ENCODE data around the gene ALDH1B1.

ALDH1B1 gene

DNA sequence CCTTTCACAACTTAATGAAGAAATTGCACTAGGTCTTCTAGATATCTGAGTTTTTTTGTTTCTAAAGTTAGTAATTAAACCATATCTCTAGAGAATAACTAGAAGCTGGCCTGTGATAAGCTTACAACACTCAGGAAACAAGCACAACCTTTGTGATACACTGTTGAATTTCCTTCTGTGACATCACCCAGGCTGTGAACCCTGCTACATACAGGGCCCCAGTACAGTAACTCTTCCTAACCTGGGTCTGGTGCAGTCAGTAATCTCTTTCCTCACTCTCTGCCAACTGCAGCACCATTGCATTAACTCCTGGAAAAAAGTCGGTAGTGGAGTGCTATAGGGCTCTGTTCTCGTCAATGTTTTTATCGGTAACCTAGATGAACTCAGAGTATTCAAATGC lies 42.4 kb downstream of the ALDH1B1 start:
- TF ChIP-seq POLR2A (IDR thresholded peaks at IDR 0.05; ENCODE audit: low read depth, low read length): no peak
- no peak for FAIRE-seq
- DNase-seq (ENCODE audit: insufficient read length, low spot score): no peak

DNA sequence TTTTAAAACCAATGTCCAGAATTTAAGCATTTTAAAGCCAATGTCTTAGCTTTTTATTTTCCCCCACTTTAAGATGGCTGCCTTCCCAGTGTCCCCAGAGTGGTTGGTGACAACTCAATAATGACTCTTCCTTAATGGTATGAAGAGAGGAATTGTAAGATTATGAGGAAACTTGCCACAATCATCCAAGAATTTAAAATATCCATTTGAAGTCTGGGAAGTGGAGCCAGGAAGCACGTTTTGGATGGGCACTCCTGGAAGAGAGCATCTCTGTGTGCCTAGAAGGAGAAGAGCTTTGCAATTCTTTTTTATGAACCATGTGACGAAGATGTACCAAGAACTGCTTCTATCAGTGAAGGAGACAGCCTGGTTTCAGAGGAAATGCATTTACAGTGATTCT lies 43.0 kb downstream of the ALDH1B1 start:
- TF ChIP-seq POLR2AphosphoS5 (IDR thresholded peaks at IDR 0.05; ENCODE audit: low read depth, low read length) (no peak), PAX5 (IDR thresholded peaks at IDR 0.05; ENCODE audit: insufficient read depth, low read length, severe bottlenecking) (no peak)
- no peak for DNase-seq (ENCODE audit: insufficient read length, low spot score)
- no peak for FAIRE-seq

DNA sequence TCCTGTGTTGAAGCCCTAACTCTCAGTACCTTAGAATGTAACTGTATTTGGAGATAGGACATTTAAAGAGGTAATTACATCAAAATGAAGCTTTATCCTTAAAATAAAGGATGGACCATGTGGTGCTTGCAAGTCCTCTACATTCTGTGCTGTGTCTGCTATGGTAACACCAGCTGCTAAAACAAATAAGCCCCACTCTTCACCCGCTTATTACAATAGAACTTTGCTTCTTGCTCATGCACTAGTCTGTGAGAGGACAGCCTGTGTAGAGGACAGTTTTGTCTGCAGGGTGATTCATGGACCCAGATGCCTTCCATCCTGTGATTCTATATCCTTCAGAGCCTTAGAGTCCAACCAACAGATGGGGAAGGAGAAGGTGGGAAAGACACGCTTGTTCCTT lies 44.2 kb downstream of the ALDH1B1 start:
- TF ChIP-seq POU2F2 (IDR thresholded peaks at IDR 0.05; ENCODE audit: low read depth, low read length) (no peak), POLR2A (IDR thresholded peaks at IDR 0.05; ENCODE audit: low read depth, low read length) (no peak), POLR2AphosphoS5 (IDR thresholded peaks at IDR 0.05; ENCODE audit: low read depth, low read length) (no peak), PAX5 (IDR thresholded peaks at IDR 0.05; ENCODE audit: insufficient read depth, low read length, severe bottlenecking) (no peak), SPI1 (IDR thresholded peaks at IDR 0.05; ENCODE audit: low read depth, low read length) (no peak), TAF1 (IDR thresholded peaks at IDR 0.05; ENCODE audit: low read depth, low read length) (no peak)
- DNase-seq (ENCODE audit: insufficient read length, low spot score) (no peak), FAIRE-seq (no peak)

DNA sequence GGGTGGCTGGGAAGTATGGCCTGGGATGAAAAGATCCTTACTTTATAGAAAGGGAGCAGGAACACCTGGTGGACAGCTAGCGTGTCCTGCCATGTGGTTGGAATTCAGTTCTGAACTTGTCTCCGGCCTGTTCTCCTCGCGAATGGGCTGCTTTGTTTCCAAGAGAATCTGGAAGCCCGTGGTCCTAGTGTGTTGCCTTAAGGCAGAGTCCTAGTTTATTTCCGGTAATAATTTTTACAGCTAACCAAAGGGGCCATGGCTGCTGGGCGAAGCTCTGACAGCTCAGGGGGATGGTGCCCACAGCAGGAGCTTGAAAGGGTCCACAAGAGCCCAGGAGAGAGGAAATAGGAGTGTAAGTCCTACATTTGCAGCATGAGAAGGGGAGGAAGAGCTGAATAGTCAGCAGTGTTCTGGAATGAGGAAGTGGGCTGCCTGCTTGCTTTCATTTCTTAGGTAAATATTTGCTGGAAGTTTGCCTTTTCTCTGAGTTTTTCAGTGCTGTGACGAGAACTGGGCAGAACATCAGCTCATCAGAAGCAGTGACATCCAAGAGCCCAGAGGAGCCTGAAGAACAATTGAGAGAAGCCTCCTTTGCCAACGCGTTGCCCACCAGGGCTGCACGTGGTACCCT lies 44.8 kb downstream of the ALDH1B1 start:
- no peak for FAIRE-seq
- TF ChIP-seq POLR2A (IDR thresholded peaks at IDR 0.05; ENCODE audit: low read depth, low read length): no peak
- peak; percentile 81 for TF ChIP-seq SPI1 (IDR thresholded peaks at IDR 0.05; ENCODE audit: low read depth, low read length)

DNA sequence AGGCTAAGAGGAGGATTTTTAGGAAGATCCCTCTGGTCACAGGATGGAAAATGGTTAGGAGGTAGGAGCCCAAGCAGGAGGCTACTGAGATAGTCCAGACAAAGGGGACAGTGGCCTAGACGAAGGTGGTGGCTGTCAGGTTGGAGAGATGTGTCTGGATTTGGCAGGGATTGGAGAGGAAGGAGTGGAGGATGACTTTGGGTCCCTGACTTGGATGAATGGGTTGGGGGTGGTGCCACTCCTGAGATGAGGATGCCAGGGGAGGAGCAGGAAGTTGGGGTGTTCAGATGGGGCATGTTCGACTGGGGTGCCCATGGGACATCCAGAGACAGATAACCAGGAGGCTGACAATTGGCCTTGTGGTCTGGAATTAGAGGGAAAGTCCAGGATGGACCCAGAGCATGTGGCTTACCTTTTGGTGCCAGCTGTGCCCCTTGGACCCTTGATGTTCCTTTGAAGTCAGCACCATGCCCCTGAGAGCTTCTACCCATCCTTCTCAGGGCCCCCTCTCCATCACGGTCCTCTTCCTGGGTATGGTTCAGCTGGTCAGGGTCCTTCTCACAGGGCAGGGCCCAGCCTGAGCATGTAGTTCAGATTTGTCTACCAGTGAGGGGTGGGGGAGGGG lies 46.9 kb downstream of the ALDH1B1 start:
- FAIRE-seq: no peak
- DNase-seq (ENCODE audit: insufficient read length, low spot score): no peak

More for the DNA sequence above, 44.8 kb downstream of the ALDH1B1 start:
- no peak for DNase-seq (ENCODE audit: insufficient read length, low spot score)

GRCh38 chr9:38439916-38440301 lies 47.4 kb downstream of the ALDH1B1 start:
- no peak for FAIRE-seq
- DNase-seq (ENCODE audit: insufficient read length, low spot score): no peak

More for the DNA sequence above, 46.9 kb downstream of the ALDH1B1 start:
- TF ChIP-seq SPI1 (IDR thresholded peaks at IDR 0.05; ENCODE audit: low read depth, low read length) (no peak), PAX5 (IDR thresholded peaks at IDR 0.05; ENCODE audit: insufficient read depth, low read length, severe bottlenecking) (no peak), POLR2A (IDR thresholded peaks at IDR 0.05; ENCODE audit: low read depth, low read length) (no peak), POLR2AphosphoS5 (IDR thresholded peaks at IDR 0.05; ENCODE audit: low read depth, low read length) (no peak), TAF1 (IDR thresholded peaks at IDR 0.05; ENCODE audit: low read depth, low read length) (no peak), POU2F2 (IDR thresholded peaks at IDR 0.05; ENCODE audit: low read depth, low read length) (no peak)

GRCh38 chr9:38440516-38440915 lies 48.0 kb downstream of the ALDH1B1 start:
- FAIRE-seq: no peak
- TF ChIP-seq SPI1 (IDR thresholded peaks at IDR 0.05; ENCODE audit: low read depth, low read length) (no peak), POLR2AphosphoS5 (IDR thresholded peaks at IDR 0.05; ENCODE audit: low read depth, low read length) (no peak), POU2F2 (IDR thresholded peaks at IDR 0.05; ENCODE audit: low read depth, low read length) (no peak), POLR2A (IDR thresholded peaks at IDR 0.05; ENCODE audit: low read depth, low read length) (no peak), TAF1 (IDR thresholded peaks at IDR 0.05; ENCODE audit: low read depth, low read length) (no peak), PAX5 (IDR thresholded peaks at IDR 0.05; ENCODE audit: insufficient read depth, low read length, severe bottlenecking) (no peak)
- DNase-seq (ENCODE audit: insufficient read length, low spot score): no peak

More at GRCh38 chr9:38439916-38440301, 47.4 kb downstream of the ALDH1B1 start:
- TF ChIP-seq POU2F2 (IDR thresholded peaks at IDR 0.05; ENCODE audit: low read depth, low read length): no peak
- TF ChIP-seq POLR2A (IDR thresholded peaks at IDR 0.05; ENCODE audit: low read depth, low read length): no peak
- no peak for TF ChIP-seq POLR2AphosphoS5 (IDR thresholded peaks at IDR 0.05; ENCODE audit: low read depth, low read length)
- no peak for TF ChIP-seq SPI1 (IDR thresholded peaks at IDR 0.05; ENCODE audit: low read depth, low read length)
- TF ChIP-seq PAX5 (IDR thresholded peaks at IDR 0.05; ENCODE audit: insufficient read depth, low read length, severe bottlenecking): no peak
- TF ChIP-seq TAF1 (IDR thresholded peaks at IDR 0.05; ENCODE audit: low read depth, low read length): no peak

DNA sequence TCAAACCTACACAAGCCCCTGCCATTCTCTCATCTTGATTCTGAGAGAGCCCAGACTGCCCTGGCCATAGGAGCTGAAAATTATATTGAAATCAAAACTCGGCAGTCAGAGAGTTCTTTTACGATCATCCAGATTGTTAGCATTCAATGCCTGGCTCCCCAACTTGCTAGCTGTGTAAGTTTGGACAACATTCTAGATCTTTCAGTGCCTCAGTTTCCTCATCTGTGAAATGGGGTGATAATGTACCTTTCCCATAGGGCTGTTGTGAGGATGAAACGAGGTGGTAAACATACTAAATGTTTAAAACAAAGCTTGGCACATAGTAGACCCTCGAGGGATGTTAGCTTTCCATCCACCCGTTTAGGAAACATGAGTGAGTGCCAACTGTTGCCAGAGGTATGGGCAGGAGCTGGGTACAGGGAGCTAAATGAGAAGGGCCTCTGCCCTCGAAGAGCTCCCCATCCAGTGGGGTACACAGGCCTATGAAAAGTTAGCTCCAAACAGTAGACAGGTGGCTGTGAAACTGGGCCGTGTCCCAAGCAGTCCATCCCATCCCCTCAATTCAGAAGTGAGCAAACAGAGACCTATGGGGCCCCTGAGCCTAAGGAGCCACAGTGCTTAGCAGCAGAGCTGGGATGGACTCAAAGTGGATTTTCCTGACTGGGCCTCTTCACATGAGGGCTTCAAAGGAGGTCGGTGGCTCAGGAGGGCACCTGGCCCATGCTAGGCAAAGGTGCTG lies 49.0 kb downstream of the ALDH1B1 start:
- no peak for DNase-seq (ENCODE audit: insufficient read length, low spot score)
- FAIRE-seq: no peak
- TF ChIP-seq TAF1 (IDR thresholded peaks at IDR 0.05; ENCODE audit: low read depth, low read length) (no peak), POLR2A (IDR thresholded peaks at IDR 0.05; ENCODE audit: low read depth, low read length) (no peak), POLR2AphosphoS5 (IDR thresholded peaks at IDR 0.05; ENCODE audit: low read depth, low read length) (no peak), SPI1 (IDR thresholded peaks at IDR 0.05; ENCODE audit: low read depth, low read length) (no peak), POU2F2 (IDR thresholded peaks at IDR 0.05; ENCODE audit: low read depth, low read length) (no peak), PAX5 (IDR thresholded peaks at IDR 0.05; ENCODE audit: insufficient read depth, low read length, severe bottlenecking) (no peak)

- DNase-seq (ENCODE audit: insufficient read length, low spot score) (no peak), FAIRE-seq (no peak)
- no peak for TF ChIP-seq POU2F2 (IDR thresholded peaks at IDR 0.05; ENCODE audit: low read depth, low read length)
- TF ChIP-seq SPI1 (IDR thresholded peaks at IDR 0.05; ENCODE audit: low read depth, low read length): no peak
- no peak for TF ChIP-seq POLR2AphosphoS5 (IDR thresholded peaks at IDR 0.05; ENCODE audit: low read depth, low read length)
- no peak for TF ChIP-seq POLR2A (IDR thresholded peaks at IDR 0.05; ENCODE audit: low read depth, low read length)
- TF ChIP-seq PAX5 (IDR thresholded peaks at IDR 0.05; ENCODE audit: insufficient read depth, low read length, severe bottlenecking): no peak
- TF ChIP-seq TAF1 (IDR thresholded peaks at IDR 0.05; ENCODE audit: low read depth, low read length): no peak
Measured at GRCh38 chr9:38442473-38443096, 50.1 kb downstream of the ALDH1B1 start.

Data from GM12891 (cell line).